ENCODE results near the gene SAP30L. TPM values are rescaled to one million over a fixed set of nuclear protein-coding genes. Genes with fewer than 3 reads are reported as not detected.

The SAP30L gene
- total and polyA plus RNA-seq, 2 of the 4 experiments (the other 2 are of a cell fraction): 9.7 to 17.6 TPM

- in situ Hi-C loops (cut with MboI; ENCODE audit: low sequenced_read_pairs) (no loop called here), dilution Hi-C loops (cut with HindIII; ENCODE audit: low sequenced_read_pairs, unreplicated experiment) (no loop called here), intact Hi-C loops (cut with micrococcal nuclease) (no loop called here)
- Histone ChIP-seq H3K36me3 (ENCODE audit: control insufficient read depth, insufficient read depth, low read length) (peaks cover 18% of the 10 kb centered on the region), H4K8ac (ENCODE audit: low read depth in 2 of 2, low read length in 2 of 2) (no peak overlapping the region), H3K9ac (ENCODE audit: low read depth, low read length) (no peak overlapping the region), H3K9me1 (ENCODE audit: insufficient read depth, low read length) (no peaks in the 10 kb centered on the region; the same call in none of the 2 replicates), H4K5ac (ENCODE audit: low read depth, low read length) (no peak overlapping the region), H4K91ac (ENCODE audit: insufficient read depth, low read depth, low read length) (no peak overlapping the region), H3K14ac (replicated peaks; ENCODE audit: low read depth, low read length) (no peak overlapping the region), H2AFZ (replicated peaks; ENCODE audit: low read length, poor library complexity) (no peak overlapping the region), H3K18ac (ENCODE audit: low read depth, low read length) (no peak overlapping the region), H3K56ac (ENCODE audit: extremely low read depth, insufficient read depth, low read length) (no peak overlapping the region), H2BK120ac (ENCODE audit: low read depth, low read length) (no peak overlapping the region), H3K9me3 (ENCODE audit: control insufficient read depth, insufficient read depth, low read length) (no peaks in the 10 kb centered on the region), H3K4me1 (ENCODE audit: control insufficient read depth, insufficient read depth, low read length) (no peaks in the 10 kb centered on the region), H2BK20ac (ENCODE audit: low read depth, low read length) (no peak overlapping the region), H2AK5ac (ENCODE audit: low read depth, low read length) (no peak overlapping the region), H3K23ac (ENCODE audit: low read depth, low read length) (no peak overlapping the region), H3K27me3 (ENCODE audit: control insufficient read depth, insufficient read depth, low read length) (no peaks in the 10 kb centered on the region), H3K4ac (ENCODE audit: low read depth, low read length) (no peak overlapping the region), H2BK5ac (ENCODE audit: low read depth, low read length, poor library complexity, severe bottlenecking) (no peak overlapping the region), H3K79me1 (ENCODE audit: low read depth in 1 of 2, low read length in 2 of 2) (0 out of 4 replicates have a peak, but pooled peaks cover 0 to 2% of the 10 kb centered on the region in 2 experiments), H2BK15ac (ENCODE audit: low read depth, low read length) (no peak overlapping the region), H2AK9ac (replicated peaks; ENCODE audit: low read depth, low read length, poor library complexity) (no peak overlapping the region), H3K27ac (ENCODE audit: insufficient read depth, low read length) (no peak overlapping the region), H3K4me2 (ENCODE audit: low read depth, low read length) (no peak overlapping the region), H3K4me3 (ENCODE audit: insufficient read depth, low read depth, low read length) (no peak overlapping the region), H4K20me1 (ENCODE audit: insufficient read depth, low read length) (no peaks in the 10 kb centered on the region)
- TF ChIP-seq MXI1 (IDR thresholded peaks at IDR 0.05; ENCODE audit: borderline replicate concordance, low read depth, low read length): no peak
- no peak for TF ChIP-seq NFE2L2 (IDR thresholded peaks at IDR 0.05; ENCODE audit: low read depth, low read length)
- no peak for TF ChIP-seq CEBPB (IDR thresholded peaks at IDR 0.05; ENCODE audit: low read depth, low read length)
- TF ChIP-seq MAFK (IDR thresholded peaks at IDR 0.05; ENCODE audit: low read depth, low read length): no peak
- no peak for TF ChIP-seq MAZ (IDR thresholded peaks at IDR 0.05; ENCODE audit: borderline replicate concordance, low read depth, low read length)
- no peak for TF ChIP-seq SMC3 (IDR thresholded peaks at IDR 0.05; ENCODE audit: low read depth, low read length)
- no peak for TF ChIP-seq RCOR1 (IDR thresholded peaks at IDR 0.05; ENCODE audit: insufficient replicate concordance, low read length)
- no peak for TF ChIP-seq RFX5 (IDR thresholded peaks at IDR 0.05; ENCODE audit: low read depth, low read length)
- TF ChIP-seq, protein P1, sequence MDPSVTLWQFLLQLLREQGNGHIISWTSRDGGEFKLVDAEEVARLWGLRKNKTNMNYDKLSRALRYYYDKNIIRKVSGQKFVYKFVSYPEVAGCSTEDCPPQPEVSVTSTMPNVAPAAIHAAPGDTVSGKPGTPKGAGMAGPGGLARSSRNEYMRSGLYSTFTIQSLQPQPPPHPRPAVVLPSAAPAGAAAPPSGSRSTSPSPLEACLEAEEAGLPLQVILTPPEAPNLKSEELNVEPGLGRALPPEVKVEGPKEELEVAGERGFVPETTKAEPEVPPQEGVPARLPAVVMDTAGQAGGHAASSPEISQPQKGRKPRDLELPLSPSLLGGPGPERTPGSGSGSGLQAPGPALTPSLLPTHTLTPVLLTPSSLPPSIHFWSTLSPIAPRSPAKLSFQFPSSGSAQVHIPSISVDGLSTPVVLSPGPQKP (IDR thresholded peaks at IDR 0.05; ENCODE audit: borderline replicate concordance, low read depth, low read length): no peak
- TF ChIP-seq CTCF (conservative IDR thresholded peaks at IDR 0.05; ENCODE audit: low read depth, low read length): no peak
- no peak for TF ChIP-seq POLR2A (IDR thresholded peaks at IDR 0.05; ENCODE audit: low read depth, low read length)
- TF ChIP-seq CHD1 (IDR thresholded peaks at IDR 0.05; ENCODE audit: low read depth, low read length): no peak
- TF ChIP-seq FOS (IDR thresholded peaks at IDR 0.05; ENCODE audit: low read depth, low read length): no peak
- no peak for TF ChIP-seq BHLHE40 (IDR thresholded peaks at IDR 0.05; ENCODE audit: low read depth, low read length)
- TF ChIP-seq, protein P2, sequence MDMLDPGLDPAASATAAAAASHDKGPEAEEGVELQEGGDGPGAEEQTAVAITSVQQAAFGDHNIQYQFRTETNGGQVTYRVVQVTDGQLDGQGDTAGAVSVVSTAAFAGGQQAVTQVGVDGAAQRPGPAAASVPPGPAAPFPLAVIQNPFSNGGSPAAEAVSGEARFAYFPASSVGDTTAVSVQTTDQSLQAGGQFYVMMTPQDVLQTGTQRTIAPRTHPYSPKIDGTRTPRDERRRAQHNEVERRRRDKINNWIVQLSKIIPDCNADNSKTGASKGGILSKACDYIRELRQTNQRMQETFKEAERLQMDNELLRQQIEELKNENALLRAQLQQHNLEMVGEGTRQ (IDR thresholded peaks at IDR 0.05; ENCODE audit: low read depth, low read length): no peak
- no peak for TF ChIP-seq RAD21 (IDR thresholded peaks at IDR 0.05; ENCODE audit: low read length)
- no TSS peak for BruUV-seq (replicated peaks)
- 83% methylated on average over 2 of the region's 7 CpGs; no CpG with 5 or more reads in 1 of the 2 experiments for WGBS, 2 experiments (ENCODE audit: extremely low coverage in 2 of 2, insufficient read length in 1 of 2)
- ATAC-seq (ENCODE audit: low read depth) (no peak), DNase-seq (no peak)
- ChIA-PET POLR2A (ENCODE audit: unreplicated experiment) (no interaction called here), CTCF (interaction anchor here (0.6 kb wide), 1 partner anchor 1613 kb away, joined by 3 read pairs; no protein-coding TSS in a partner anchor)
Measured at GRCh38 chr5:154419236-154419635, 26.6 kb upstream of the SAP30L start.

All from IMR-90 (cell line).